ENCODE results near the gene OAS3. TPM values are rescaled to one million over a fixed set of nuclear protein-coding genes. Genes with fewer than 3 reads are reported as not detected.

Gene OAS3
- total RNA-seq: 65.8 TPM
- long read RNA-seq, full-length matches to known transcripts: 4 of 86 reads
- long read RNA-seq, partial matches to known transcripts: 22 of 86 reads
- long read RNA-seq, other reads (novel, unspliced or antisense): 60 of 86 reads

- no peaks in the 10 kb centered on the region for H3K27me3 ChIP-seq (ENCODE audit: low read depth)
- peak; percentile 94 to 98 for ATAC-seq
- H3K4me3 ChIP-seq: peak within 1 kb of the TSS; percentile 91
- intact Hi-C loops (cut with DNase I): no loop called here
- TF ChIP-seq CTCF (IDR thresholded peaks at IDR 0.05): peak; percentile 9
- peaks cover 17% of the 10 kb centered on the region for H3K4me1 ChIP-seq
- H3K27ac ChIP-seq: peak within 1 kb of the TSS; percentile 84
- DNase-seq: peak; percentile 96
- H3K36me3 ChIP-seq: peaks cover 8% of the 10 kb centered on the region
- no peaks in the 10 kb centered on the region for H3K9me3 ChIP-seq
These were observed at the start of gene OAS3 for GRCh38 chr12:112937741-112938719. TSS of gene OAS3 (plus strand) at chr12:112938474. CDS start at chr12:112938531, 57 bp downstream.

- intact Hi-C loops (cut with DNase I): no loop called here
- Histone ChIP-seq H3K27ac (no peak overlapping the region), H3K4me3 (no peak overlapping the region), H3K9me3 (no peaks in the 10 kb centered on the region), H3K27me3 (ENCODE audit: low read depth) (no peaks in the 10 kb centered on the region), H3K36me3 (no peaks in the 10 kb centered on the region), H3K4me1 (no peaks in the 10 kb centered on the region)
- TF ChIP-seq CTCF (IDR thresholded peaks at IDR 0.05): no peak
- DNase-seq: no peak
- no peak for ATAC-seq
These were observed 46.9 kb upstream of the OAS3 start for GRCh38 chr12:112891093-112892024.

DNA sequence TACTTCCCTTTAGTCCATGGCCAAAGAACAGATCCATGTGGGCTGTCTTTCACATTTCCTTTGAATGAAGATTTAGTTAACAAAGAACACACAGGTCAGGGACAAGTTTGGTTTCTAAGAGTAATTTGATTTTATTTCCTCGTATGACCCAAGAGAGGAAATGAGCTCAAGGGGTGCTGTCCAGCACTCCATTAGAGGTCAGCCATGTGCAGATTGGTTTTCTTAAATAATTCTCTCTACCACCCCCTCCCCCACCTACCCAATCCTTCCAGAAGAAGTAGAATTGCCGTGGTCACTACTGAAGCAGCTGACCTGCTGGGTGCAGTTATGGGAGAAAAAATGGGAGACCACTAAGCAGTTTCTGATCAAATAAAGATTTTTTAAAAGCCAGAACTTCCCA is 45.4 kb upstream of the OAS3 start:
- Histone ChIP-seq H3K27ac (no peak overlapping the region), H3K4me1 (no peaks in the 10 kb centered on the region), H3K4me3 (no peak overlapping the region), H3K36me3 (no peaks in the 10 kb centered on the region), H3K27me3 (ENCODE audit: low read depth) (peaks cover 4% of the 10 kb centered on the region), H3K9me3 (no peaks in the 10 kb centered on the region)
- intact Hi-C loops (cut with DNase I): no loop called here
- ATAC-seq (no peak), DNase-seq (no peak)
- TF ChIP-seq CTCF (IDR thresholded peaks at IDR 0.05): no peak

DNA sequence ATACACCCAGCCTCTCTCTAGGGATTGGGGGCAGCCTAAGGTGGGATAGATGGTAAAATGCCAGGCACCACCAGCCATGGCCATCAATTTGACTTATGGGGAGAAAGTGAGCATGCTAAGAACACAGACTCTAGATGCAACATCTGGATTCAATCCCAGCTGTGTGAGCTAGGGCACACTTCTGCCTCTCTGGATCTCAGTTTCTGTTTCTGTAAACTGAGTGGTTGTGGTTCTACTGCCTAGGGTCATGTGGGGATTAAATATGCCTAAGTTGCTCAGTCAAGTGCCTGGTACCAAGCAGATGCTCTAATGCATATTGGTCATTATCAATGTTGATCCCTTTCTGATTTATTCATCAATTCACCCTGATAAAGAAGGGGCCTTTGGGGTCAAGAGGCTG is 44.1 kb upstream of the OAS3 start:
- no peaks in the 10 kb centered on the region for H3K9me3 ChIP-seq
- no peak overlapping the region for H3K4me3 ChIP-seq
- no peak overlapping the region for H3K27ac ChIP-seq
- H3K36me3 ChIP-seq: no peaks in the 10 kb centered on the region
- DNase-seq (no peak), ATAC-seq (no peak)
- intact Hi-C loops (cut with DNase I): no loop called here
- peaks cover 4% of the 10 kb centered on the region for H3K27me3 ChIP-seq (ENCODE audit: low read depth)
- H3K4me1 ChIP-seq: no peaks in the 10 kb centered on the region
- no peak for TF ChIP-seq CTCF (IDR thresholded peaks at IDR 0.05)

- DNase-seq: no peak
- intact Hi-C loops (cut with DNase I): no loop called here
- no peak overlapping the region for H3K27ac ChIP-seq
These were observed 39.9 kb upstream of the OAS3 start for GRCh38 chr12:112898380-112898779.

More at GRCh38 chr12:112898380-112898779, 39.9 kb upstream of the OAS3 start:
- Histone ChIP-seq H3K4me1 (no peaks in the 10 kb centered on the region), H3K4me3 (no peak overlapping the region), H3K27me3 (ENCODE audit: low read depth) (peaks cover 4% of the 10 kb centered on the region), H3K9me3 (no peaks in the 10 kb centered on the region), H3K36me3 (no peaks in the 10 kb centered on the region)
- TF ChIP-seq CTCF (IDR thresholded peaks at IDR 0.05): no peak
- no peak for ATAC-seq
